Vagina (tissue), 2 donors: ENCODE data around the gene MND1. TPM values are rescaled to one million over a fixed set of nuclear protein-coding genes. Genes with fewer than 3 reads are reported as not detected.

Source experiments
- DNase-seq, 2 donors: peaks; one replicate each; pipeline ENCODE4 v3.0.0-alpha.2; 2017; ENCODE audit errors: extremely low spot score in 2 of 2
- H3K27ac ChIP-seq: fragments of 200-600 bp; sonication (generic); one replicate; pipeline ENCODE4 v1.5.1; 2019
- H3K27me3 ChIP-seq: fragments of 200-600 bp; sonication (generic); one replicate; pipeline ENCODE4 v1.5.1; 2019
- H3K36me3 ChIP-seq, 2 donors: fragments of 200-600 bp; sonication (generic); one replicate each; pipeline ENCODE4 v1.5.1; 2017 to 2019
- H3K4me1 ChIP-seq: fragments of 200-600 bp; sonication (generic); one replicate; pipeline ENCODE4 v1.5.1; 2019
- H3K4me3 ChIP-seq, 2 donors: fragments of 200-600 bp; sonication (generic); 1 replicate in 1 of 2; 2 replicates in 1 of 2; pipeline ENCODE4 v1.5.1; 2016 to 2019
- H3K9me3 ChIP-seq: fragments of 200-600 bp; sonication (generic); one replicate; pipeline ENCODE4 v1.5.1; 2019
- CTCF ChIP-seq, 3 experiments: fragments of 450-650 bp in 2 of 3; fragments of 200-600 bp in 1 of 3; sonication (generic) in 1 of 3; IDR thresholded peaks; one replicate each; pipeline ENCODE4 v1.5.1; 2017 to 2019; ENCODE audit warnings: antibody characterized with exemption in 3 of 3, mild to moderate bottlenecking in 2 of 3, moderate library complexity in 2 of 3
- POLR2A ChIP-seq, 2 donors: fragments of 450-650 bp; IDR thresholded peaks; one replicate each; pipeline ENCODE4 v1.6.1; 2017; ENCODE audit warnings: antibody characterized with exemption in 2 of 2, mild to moderate bottlenecking in 2 of 2, moderate library complexity in 2 of 2
- POLR2AphosphoS5 ChIP-seq, 2 donors: sonication (generic); formaldehyde crosslinking; IDR thresholded peaks; one replicate each; pipeline ENCODE4 v1.9.0; 2017; ENCODE audit warnings: antibody characterized with exemption in 2 of 2, mild to moderate bottlenecking in 2 of 2, low read depth in 1 of 2; ENCODE audit not compliant: insufficient read depth in 1 of 2
- intact Hi-C: fragments of 100-400 bp; cut with DNase I; formaldehyde crosslinking; loops from one replicate; pipeline ENCODE4 v1.15.1; 2023
- total RNA-seq: library from RNA; depleted of rRNA; stranded (reverse); fragments of >200 nt; gene quantifications from one replicate; pipeline ENCODE4 v1.2.3, GENCODE V29; 2016

Gene MND1
- total RNA-seq, 1 donor from 2014 or later, result not detected

DNA sequence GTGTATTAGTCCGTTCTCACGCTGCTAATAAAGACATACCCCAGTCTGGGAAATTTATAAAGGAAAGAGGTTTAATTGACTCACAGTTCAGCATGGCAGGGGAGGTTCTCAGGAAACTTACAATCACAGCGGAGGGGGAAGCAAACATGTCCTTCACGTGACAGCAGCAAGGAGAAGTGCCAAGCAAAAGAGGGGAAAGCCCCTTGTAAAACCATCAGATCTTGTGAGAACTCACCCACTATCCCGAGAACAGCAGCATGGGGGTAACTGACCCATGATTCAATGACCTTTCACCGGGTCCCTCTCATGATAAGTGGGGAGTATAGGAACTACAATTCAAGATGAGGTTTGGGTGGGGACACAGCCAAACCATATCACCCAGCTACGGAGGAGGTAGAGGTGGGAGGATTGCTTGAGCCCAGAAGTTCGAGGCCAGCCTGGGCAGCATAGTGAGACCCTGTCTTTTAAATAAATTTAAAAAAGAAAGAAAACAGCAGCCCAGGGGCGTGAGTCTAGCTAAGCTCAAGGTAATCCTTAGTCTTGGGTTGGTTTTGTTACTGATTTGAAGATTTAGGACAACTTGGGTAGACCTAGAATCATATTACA lies 75.3 kb downstream of the MND1 start:
- no peaks in the 10 kb centered on the region for H3K9me3 ChIP-seq
- no peak for TF ChIP-seq POLR2AphosphoS5 (IDR thresholded peaks at IDR 0.05; ENCODE audit: insufficient read depth in 1 of 2, low read depth in 1 of 2)
- TF ChIP-seq POLR2A (IDR thresholded peaks at IDR 0.05), result no peak
- TF ChIP-seq CTCF (IDR thresholded peaks at IDR 0.05), result no peak
- intact Hi-C loops, result no loop called here
- H3K4me3 ChIP-seq, result no peak overlapping the region
- H3K4me1 ChIP-seq, result no peaks in the 10 kb centered on the region
- H3K27ac ChIP-seq, result no peak overlapping the region
- H3K27me3 ChIP-seq, result no peaks in the 10 kb centered on the region
- H3K36me3 ChIP-seq, result no peaks in the 10 kb centered on the region
- no peak for DNase-seq

DNA sequence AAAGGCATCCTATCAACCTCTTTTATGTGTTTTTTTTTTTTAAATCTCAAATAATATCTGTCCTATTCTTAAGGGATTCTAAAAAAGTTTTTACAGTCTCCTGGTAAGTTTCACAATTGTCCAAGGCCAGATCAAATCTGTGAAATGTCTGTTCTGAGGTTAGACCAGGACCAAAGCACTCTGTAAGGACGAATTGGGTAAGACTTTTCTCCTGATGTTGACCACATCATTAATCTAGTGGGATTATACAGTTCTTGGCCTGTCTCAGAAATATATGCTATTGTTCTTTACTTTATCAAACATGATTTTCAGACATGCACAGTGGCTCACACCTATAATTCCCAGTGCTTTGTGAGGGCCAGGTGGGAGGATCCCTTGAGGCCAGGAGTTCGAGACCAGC lies 75.9 kb downstream of the MND1 start:
- H3K27me3 ChIP-seq, result no peaks in the 10 kb centered on the region
- no peak for DNase-seq
- intact Hi-C loops, result no loop called here
- no peaks in the 10 kb centered on the region for H3K9me3 ChIP-seq
- H3K27ac ChIP-seq, result no peak overlapping the region
- H3K4me3 ChIP-seq, result no peak overlapping the region
- H3K36me3 ChIP-seq, result no peaks in the 10 kb centered on the region
- TF ChIP-seq CTCF (IDR thresholded peaks at IDR 0.05) (no peak), POLR2A (IDR thresholded peaks at IDR 0.05) (no peak), POLR2AphosphoS5 (IDR thresholded peaks at IDR 0.05; ENCODE audit: insufficient read depth in 1 of 2, low read depth in 1 of 2) (no peak)
- H3K4me1 ChIP-seq, result no peaks in the 10 kb centered on the region

DNA sequence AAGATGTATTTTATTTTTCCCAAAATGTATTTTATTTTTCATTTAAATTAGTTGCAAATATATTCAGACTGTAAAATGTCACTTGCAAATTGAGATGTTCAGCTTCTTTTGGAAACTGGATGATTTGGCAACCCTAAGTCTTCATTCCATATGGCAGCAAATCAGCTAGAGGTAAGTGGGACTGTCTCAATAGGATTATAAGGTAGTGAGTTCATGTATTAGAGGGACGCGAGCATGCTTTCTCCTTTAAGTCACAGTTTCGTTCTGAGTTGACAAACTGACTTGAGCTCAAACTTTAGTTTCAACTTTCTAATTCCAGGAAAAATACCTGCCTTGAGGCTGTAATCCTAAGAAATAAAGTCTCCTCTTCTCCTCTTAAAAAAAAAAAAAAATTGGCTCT lies 77.5 kb downstream of the MND1 start:
- TF ChIP-seq CTCF (IDR thresholded peaks at IDR 0.05) (no peak), POLR2A (IDR thresholded peaks at IDR 0.05) (no peak), POLR2AphosphoS5 (IDR thresholded peaks at IDR 0.05; ENCODE audit: insufficient read depth in 1 of 2, low read depth in 1 of 2) (no peak)
- no peak for DNase-seq
- Histone ChIP-seq H3K4me3 (no peak overlapping the region), H3K4me1 (no peaks in the 10 kb centered on the region), H3K9me3 (no peaks in the 10 kb centered on the region), H3K36me3 (no peaks in the 10 kb centered on the region), H3K27me3 (no peaks in the 10 kb centered on the region), H3K27ac (no peak overlapping the region)
- intact Hi-C loops, result no loop called here

DNA sequence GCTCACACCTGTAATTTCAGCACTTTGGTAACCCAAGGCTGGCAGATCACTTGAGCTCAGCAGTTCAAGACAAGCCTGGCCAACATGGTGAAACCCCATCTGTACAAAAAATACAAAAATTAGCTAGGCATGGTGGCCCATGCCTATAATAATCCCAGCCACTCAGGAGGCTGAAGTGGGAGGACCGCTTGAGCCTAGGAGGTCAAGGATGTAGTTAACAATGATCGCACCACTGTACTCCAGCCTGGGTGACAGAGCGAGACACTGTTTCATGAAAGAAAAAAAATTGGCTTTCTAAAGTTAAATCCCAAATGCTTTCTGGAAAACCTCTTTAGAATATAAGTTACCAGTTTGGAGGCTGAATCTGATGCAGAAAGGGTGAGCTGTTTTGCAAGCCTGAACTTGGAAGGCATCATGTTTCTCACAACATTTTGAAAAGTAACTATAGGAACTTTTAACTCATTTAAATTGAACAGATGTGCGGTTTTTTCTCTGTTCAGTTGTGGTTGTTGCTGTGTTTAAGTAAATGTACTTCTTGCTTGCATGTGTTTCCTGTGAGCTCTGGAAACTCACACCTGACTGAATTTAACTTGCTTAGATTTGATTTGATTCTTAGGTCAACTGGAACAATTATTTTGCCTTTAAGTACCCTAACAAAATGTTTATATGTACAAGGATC lies 81.9 kb downstream of the MND1 start:
- no peak for DNase-seq
- Histone ChIP-seq H3K27ac (no peak overlapping the region), H3K4me1 (no peaks in the 10 kb centered on the region), H3K9me3 (no peaks in the 10 kb centered on the region), H3K27me3 (no peaks in the 10 kb centered on the region), H3K36me3 (no peaks in the 10 kb centered on the region), H3K4me3 (no peak overlapping the region)
- intact Hi-C loops, result no loop called here
- TF ChIP-seq POLR2A (IDR thresholded peaks at IDR 0.05) (no peak), CTCF (IDR thresholded peaks at IDR 0.05) (no peak), POLR2AphosphoS5 (IDR thresholded peaks at IDR 0.05; ENCODE audit: insufficient read depth in 1 of 2, low read depth in 1 of 2) (no peak)

DNA sequence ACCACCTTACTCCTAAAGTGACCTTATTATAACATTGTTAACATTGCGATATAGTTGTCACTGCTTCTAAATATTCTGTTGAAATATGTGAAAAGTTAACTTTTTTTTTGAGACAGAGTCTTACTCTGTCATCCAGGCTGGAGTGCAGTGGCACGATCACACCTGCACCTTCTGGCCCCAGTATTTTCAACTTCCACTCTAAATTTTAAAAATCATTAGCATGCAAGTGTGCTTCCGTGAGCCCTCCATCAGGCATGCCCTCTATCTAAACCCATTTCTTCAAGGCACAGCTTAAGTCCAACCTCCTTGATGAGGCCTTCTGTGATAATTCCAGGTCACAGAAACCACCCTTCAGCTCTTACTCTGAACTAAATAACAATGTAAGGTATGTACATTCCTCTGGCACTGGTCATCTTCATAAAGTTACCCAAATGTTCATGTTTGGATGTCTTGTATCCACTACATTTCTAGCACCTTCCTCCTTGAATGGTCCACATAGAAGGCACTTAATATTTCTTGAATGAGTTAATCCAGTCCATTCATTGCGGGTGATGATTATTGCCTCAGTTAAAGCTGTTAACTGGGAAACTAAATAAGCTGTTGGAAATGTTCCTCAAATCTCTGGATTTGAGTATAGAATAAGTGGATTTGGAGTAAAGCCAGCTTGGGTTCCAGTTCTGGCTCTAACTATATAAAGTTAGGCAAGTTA lies 83.0 kb downstream of the MND1 start:
- H3K36me3 ChIP-seq, result no peaks in the 10 kb centered on the region
- intact Hi-C loops, result no loop called here
- H3K4me3 ChIP-seq, result no peak overlapping the region
- TF ChIP-seq POLR2AphosphoS5 (IDR thresholded peaks at IDR 0.05; ENCODE audit: insufficient read depth in 1 of 2, low read depth in 1 of 2), result no peak
- TF ChIP-seq CTCF (IDR thresholded peaks at IDR 0.05), result no peak
- DNase-seq, result no peak
- no peaks in the 10 kb centered on the region for H3K9me3 ChIP-seq
- H3K27me3 ChIP-seq, result no peaks in the 10 kb centered on the region
- no peak overlapping the region for H3K27ac ChIP-seq
- H3K4me1 ChIP-seq, result no peaks in the 10 kb centered on the region
